H1 (cell line): ENCODE data around the gene P2RX2. TPM values are rescaled to one million over a fixed set of nuclear protein-coding genes. Genes with fewer than 3 reads are reported as not detected.

ENCODE experiments used
- CTCF ChIA-PET: fragments of 300-600 bp; sonication (Branson Sonifier 250); formaldehyde crosslinking; loops from one replicate; lab custom pipeline; 2021; ENCODE audit not compliant: partially characterized antibody; lab: Charles Lee
- POLR2A ChIA-PET: fragments of 300-600 bp; sonication (Branson Sonifier 250); formaldehyde crosslinking; loops from one replicate; lab custom pipeline; 2021; ENCODE audit warnings: inconsistent platforms; ENCODE audit not compliant: partially characterized antibody; lab: Charles Lee
- DNase-seq, 2 experiments: peaks; one replicate each; pipeline versions ENCODE4 v3.0.0 to v3.0.0-alpha.2; 2010 to 2022; ENCODE audit warnings: low spot score in 2 of 2, low read depth in 1 of 2, mixed read lengths in 1 of 2
- FAIRE-seq: peaks from 2 replicates; lab custom pipeline; 2011; peaks lifted over from hg19 to GRCh38; lab: Jason Lieb, UNC
- H2AFZ ChIP-seq: 2 replicates; pipeline ENCODE4 v1.8.1; 2012; ENCODE audit warnings: low read length, inconsistent platforms
- H2AK5ac ChIP-seq: 2 replicates; pipeline ENCODE4 v1.6.1; 2013; ENCODE audit warnings: low read depth, low read length
- H2BK120ac ChIP-seq: replicated peaks from 2 replicates; pipeline ENCODE3; 2013; ENCODE audit warnings: low read depth, low read length, inconsistent platforms
- H2BK12ac ChIP-seq: 2 replicates; pipeline ENCODE4 v1.6.1; 2013; ENCODE audit warnings: low read depth, low read length
- H2BK15ac ChIP-seq: 2 replicates; pipeline ENCODE4 v1.6.1; 2013; ENCODE audit warnings: low read length
- H2BK20ac ChIP-seq: 2 replicates; pipeline ENCODE4 v1.6.1; 2013; ENCODE audit warnings: low read length
- H2BK5ac ChIP-seq: 2 replicates; pipeline ENCODE4 v1.6.1; 2013; ENCODE audit warnings: low read depth, low read length
- H3K14ac ChIP-seq: 2 replicates; pipeline ENCODE4 v1.6.1; 2013; ENCODE audit warnings: inconsistent platforms; ENCODE audit not compliant: insufficient read length
- H3K18ac ChIP-seq: 2 replicates; pipeline ENCODE4 v1.6.1; 2013; ENCODE audit warnings: low read length; ENCODE audit errors: extremely low read depth
- H3K23ac ChIP-seq: 2 replicates; pipeline ENCODE4 v1.6.1; 2013; ENCODE audit warnings: inconsistent platforms; ENCODE audit not compliant: insufficient read length
- H3K23me2 ChIP-seq: 2 replicates; pipeline ENCODE4 v1.6.1; 2013; ENCODE audit warnings: low read depth, low read length
- H3K27ac ChIP-seq: 2 replicates; pipeline ENCODE4 v1.6.1; 2011; ENCODE audit warnings: low read depth, low read length, inconsistent platforms
- H3K27me3 ChIP-seq, 4 experiments: replicated peaks in 1 of 4; 1 replicate in 1 of 4; 2 replicates in 3 of 4; pipeline versions ENCODE4 v1.6.1 to v1.8.1; 2011 to 2013; ENCODE audit warnings: low read length in 3 of 4, mild to moderate bottlenecking in 3 of 4, inconsistent platforms in 2 of 4, mixed read lengths in 2 of 4, moderate library complexity in 1 of 4; ENCODE audit not compliant: control insufficient read depth in 3 of 4, insufficient read depth in 3 of 4; ENCODE audit errors: extremely low read depth in 1 of 4
- H3K36me3 ChIP-seq, 4 experiments: 2 replicates each; pipeline versions ENCODE4 v1.6.1 to v1.8.1; 2011 to 2013; ENCODE audit warnings: mild to moderate bottlenecking in 4 of 4, low read length in 3 of 4, moderate library complexity in 2 of 4, control low read depth in 1 of 4, inconsistent platforms in 1 of 4; ENCODE audit not compliant: insufficient read depth in 4 of 4, control insufficient read depth in 2 of 4
- H3K4ac ChIP-seq: replicated peaks from 2 replicates; pipeline ENCODE3; 2013; ENCODE audit warnings: low read length, low read depth, mixed read lengths, inconsistent platforms; ENCODE audit not compliant: insufficient read length
- H3K4me1 ChIP-seq, 4 experiments: replicated peaks in 1 of 4; 1 replicate in 1 of 4; 2 replicates in 3 of 4; pipeline versions ENCODE4 v1.6.1 to v1.8.1; 2011 to 2013; ENCODE audit warnings: low read length in 3 of 4, inconsistent platforms in 2 of 4, mixed read lengths in 1 of 4; ENCODE audit not compliant: insufficient read depth in 4 of 4, control insufficient read depth in 3 of 4
- H3K4me2 ChIP-seq, 2 experiments: 2 replicates each; pipeline versions ENCODE4 v1.6.1 to v1.8.1; 2011 to 2013; ENCODE audit warnings: low read depth in 2 of 2, low read length in 2 of 2, control low read depth in 1 of 2, inconsistent platforms in 1 of 2, mild to moderate bottlenecking in 1 of 2; ENCODE audit not compliant: insufficient read depth in 1 of 2
- H3K4me3 ChIP-seq, 4 experiments: fragments of 200-600, 300-600 bp in 1 of 4; sonication (generic), shearing (Covaris generic), sonication (Bioruptor Twin) in 1 of 4; 2 replicates each; pipeline versions ENCODE4 v1.5.1 to v1.8.1; 2011 to 2016; ENCODE audit warnings: low read length in 4 of 4, low read depth in 3 of 4, control low read depth in 2 of 4, inconsistent platforms in 2 of 4, mild to moderate bottlenecking in 2 of 4, mixed read lengths in 1 of 4, moderate library complexity in 1 of 4; ENCODE audit not compliant: insufficient read depth in 2 of 4; ENCODE audit errors: extremely low read depth in 1 of 4
- H3K56ac ChIP-seq: replicated peaks from 2 replicates; pipeline ENCODE3; 2013; ENCODE audit warnings: low read depth, mild to moderate bottlenecking, mixed read lengths, low read length, inconsistent platforms; ENCODE audit not compliant: insufficient read length
- H3K79me1 ChIP-seq: 2 replicates; pipeline ENCODE4 v1.6.1; 2013; ENCODE audit warnings: low read depth, low read length, control low read depth
- H3K79me2 ChIP-seq, 2 experiments: 2 replicates each; pipeline versions ENCODE4 v1.6.1 to v1.8.1; 2012 to 2013; ENCODE audit warnings: low read length in 2 of 2, mild to moderate bottlenecking in 2 of 2, inconsistent platforms in 1 of 2; ENCODE audit not compliant: insufficient read depth in 2 of 2, control insufficient read depth in 1 of 2
- H3K9ac ChIP-seq, 4 experiments: replicated peaks in 1 of 4; 1 replicate in 1 of 4; 2 replicates in 3 of 4; pipeline versions ENCODE4 v1.6.1 to v1.8.1; 2011 to 2013; ENCODE audit warnings: low read depth in 3 of 4, low read length in 3 of 4, control low read depth in 2 of 4, mild to moderate bottlenecking in 2 of 4, moderate library complexity in 2 of 4, inconsistent platforms in 1 of 4; ENCODE audit errors: extremely low read depth in 1 of 4
- H3K9me3 ChIP-seq, 2 experiments: 2 replicates each; pipeline versions ENCODE4 v1.6.1 to v1.8.1; 2012 to 2013; ENCODE audit warnings: mild to moderate bottlenecking in 2 of 2, moderate library complexity in 2 of 2, control low read depth in 1 of 2, inconsistent platforms in 1 of 2, low read depth in 1 of 2, low read length in 1 of 2, mixed read lengths in 1 of 2; ENCODE audit not compliant: insufficient read depth in 2 of 2
- H4K20me1 ChIP-seq, 2 experiments: replicated peaks in 1 of 2; 2 replicates each; pipeline versions ENCODE3 to v1.8.1; 2011 to 2013; ENCODE audit warnings: inconsistent platforms in 2 of 2, low read length in 2 of 2, mild to moderate bottlenecking in 1 of 2; ENCODE audit not compliant: insufficient read depth in 2 of 2, control insufficient read depth in 1 of 2
- H4K5ac ChIP-seq: 2 replicates; pipeline ENCODE4 v1.6.1; 2013; ENCODE audit warnings: low read length, low read depth, mixed read lengths, inconsistent platforms; ENCODE audit not compliant: insufficient read length
- H4K8ac ChIP-seq: 2 replicates; pipeline ENCODE4 v1.8.0; 2013; ENCODE audit warnings: mild to moderate bottlenecking, moderate library complexity, low read length, inconsistent platforms; ENCODE audit not compliant: insufficient read depth; ENCODE audit errors: extremely low read depth
- H4K91ac ChIP-seq: replicated peaks from 2 replicates; pipeline ENCODE3; 2013; ENCODE audit warnings: low read length, mixed read lengths, inconsistent platforms; ENCODE audit not compliant: insufficient read length
- WGBS, 2 experiments: shearing (Covaris generic) in 1 of 2; methylation state at CpG; one replicate each; pipeline versions ENCODE4 v1.1.6 to v1.1.7; 2013 to 2015; ENCODE audit warnings: low lambda C conversion rate in 2 of 2, mixed read lengths in 2 of 2, inconsistent platforms in 1 of 2, low coverage in 1 of 2, missing lambda C conversion rate in 1 of 2; ENCODE audit not compliant: insufficient replicate concordance in 2 of 2, insufficient coverage in 1 of 2, insufficient read length in 1 of 2; ENCODE audit errors: extremely low coverage in 1 of 2, missing lambda C conversion rate in 1 of 2; 5-methylcytosine and 5-hydroxymethylcytosine counted together
- polyA plus RNA-seq, 7 experiments: library from polyadenylated mRNA; depleted of rRNA in 3 of 7; stranded (reverse) in 5 of 7; unstranded in 2 of 7; fragments of >200 nt in 5 of 7; fragments of 200-250 nt in 2 of 7; gene quantifications; 1 replicate in 5 of 7; 2 replicates in 1 of 7; 4 replicates in 1 of 7; pipeline versions ENCODE4 v1.2.1 to v1.2.3, GENCODE V29; 2011 to 2013; ENCODE audit warnings: missing spikeins in 2 of 7, mixed read lengths in 2 of 7
- total RNA-seq: library from RNA; stranded (reverse); fragmentation: NEBNext Ultra II Directional; extraction: Animal tissue kit (Norgen Biotek cat#: 25700); gene quantifications from 2 replicates; pipeline ENCODE4 v1.2.1, GENCODE V29; 2021

The P2RX2 gene
- total and polyA plus RNA-seq, 2 of the 8 experiments (the other 6 are each of a cell fraction or from before 2014, with no cell fraction given) = 0.84 to 2.2 TPM

GRCh38 chr12:132633901-132634300 lies 15.3 kb downstream of the P2RX2 start:
- H3K27me3 ChIP-seq = no peaks in the 10 kb centered on the region
- no peak overlapping the region for H2BK12ac ChIP-seq
- no peaks in the 10 kb centered on the region for H3K4me1 ChIP-seq
- DNase-seq = no peak
- H4K5ac ChIP-seq = no peak overlapping the region
- H3K79me2 ChIP-seq = no peaks in the 10 kb centered on the region
- no peak overlapping the region for H3K27ac ChIP-seq
- no peak overlapping the region for H4K8ac ChIP-seq
- no peak overlapping the region for H3K9ac ChIP-seq
- H2AK5ac ChIP-seq = no peak overlapping the region
- H3K4me2 ChIP-seq = no peak overlapping the region
- no peaks in the 10 kb centered on the region for H3K9me3 ChIP-seq
- H3K4ac ChIP-seq = no peak overlapping the region
- no peak overlapping the region for H3K14ac ChIP-seq
- ChIA-PET POLR2A (interaction anchor here (0.6 to 2.3 kb wide), 3 partner anchors 19 to 107 kb away, joined by 3 to 6 read pairs (median 3); no protein-coding TSS in a partner anchor), CTCF (interaction anchor here (2.2 to 9.3 kb wide), 2 partner anchors 8 to 14 kb away, joined by 6 to 61 read pairs; no protein-coding TSS in a partner anchor)
- H3K56ac ChIP-seq = no peak overlapping the region
- H2BK15ac ChIP-seq = no peak overlapping the region
- H3K23ac ChIP-seq = no peak overlapping the region
- peaks cover 4 to 20% of the 10 kb centered on the region in 2 experiments for H4K20me1 ChIP-seq
- 85 to 100% methylated on average over 1 to 9 of the region's 10 CpGs for WGBS, 2 experiments
- H2BK5ac ChIP-seq = no peak overlapping the region; the same call in 1 of the 2 replicates
- H4K91ac ChIP-seq = no peak overlapping the region
- H2BK120ac ChIP-seq = no peak overlapping the region
- no peak overlapping the region for H3K4me3 ChIP-seq
- H3K79me1 ChIP-seq = no peaks in the 10 kb centered on the region
- no peak overlapping the region for H3K18ac ChIP-seq
- no peaks in the 10 kb centered on the region for H3K23me2 ChIP-seq
- FAIRE-seq = no peak
- H2BK20ac ChIP-seq = no peak overlapping the region
- no peak overlapping the region for H2AFZ ChIP-seq
- H3K36me3 ChIP-seq = peaks cover 39 to 88% (median 81%) of the 10 kb centered on the region in 4 experiments
